Karpas-422 (cell line): ENCODE measurements around the gene SCARB1. TPM values are rescaled to one million over a fixed set of nuclear protein-coding genes. Genes with fewer than 3 reads are reported as not detected.

Experiments
- DNase-seq: peaks from one replicate; pipeline ENCODE4 v3.0.0-alpha.2; 2015
- H2AFZ ChIP-seq: fragments of 200-600 bp; sonication (generic); 2 replicates; pipeline ENCODE4 v1.6.1; 2014; ENCODE audit warnings: antibody characterized with exemption, low read length, mixed read lengths
- H3K27ac ChIP-seq: fragments of 200-600 bp; sonication (generic); 2 replicates; pipeline ENCODE4 v1.5.1; 2014; ENCODE audit warnings: mild to moderate bottlenecking, low read length, moderate library complexity
- H3K27me3 ChIP-seq: fragments of 200-600 bp; sonication (generic); 2 replicates; pipeline ENCODE4 v1.6.1; 2014; ENCODE audit warnings: low read length, mixed read lengths
- H3K36me3 ChIP-seq: fragments of 200-600 bp; sonication (generic); 2 replicates; pipeline ENCODE4 v1.6.1; 2014; ENCODE audit warnings: low read length, mixed read lengths; ENCODE audit not compliant: insufficient read depth
- H3K4me1 ChIP-seq: fragments of 200-600 bp; sonication (generic); 2 replicates; pipeline ENCODE4 v1.6.1; 2014; ENCODE audit warnings: mild to moderate bottlenecking, low read length, mixed read lengths
- H3K4me2 ChIP-seq: fragments of 200-600 bp; sonication (generic); 2 replicates; pipeline ENCODE4 v1.6.1; 2014; ENCODE audit warnings: low read length, low read depth, mild to moderate bottlenecking; ENCODE audit not compliant: poor library complexity, severe bottlenecking
- H3K4me3 ChIP-seq: fragments of 200-600 bp; sonication (generic); 2 replicates; pipeline ENCODE4 v1.5.1; 2014; ENCODE audit warnings: mild to moderate bottlenecking, antibody characterized with exemption, low read length, mixed read lengths
- H3K79me2 ChIP-seq: fragments of 200-600 bp; sonication (generic); 2 replicates; pipeline ENCODE4 v1.6.1; 2014; ENCODE audit warnings: mild to moderate bottlenecking, low read length, mixed read lengths
- H3K9ac ChIP-seq: fragments of 200-600 bp; sonication (generic); 2 replicates; pipeline ENCODE4 v1.6.0; 2014; ENCODE audit warnings: low read length
- H3K9me2 ChIP-seq: fragments of 200-600 bp; sonication (generic), shearing (Covaris generic); replicated peaks from 2 replicates; pipeline ENCODE4 v1.6.0; 2014; ENCODE audit warnings: mild to moderate bottlenecking, low read length, moderate library complexity; ENCODE audit not compliant: insufficient read depth
- H3K9me3 ChIP-seq: fragments of 300-700, 200-600 bp; sonication (generic); 2 replicates; pipeline ENCODE4 v1.6.1; 2014; ENCODE audit warnings: low read length, mixed read lengths
- H4K20me1 ChIP-seq: fragments of 200-600 bp; sonication (generic); 2 replicates; pipeline ENCODE4 v1.6.1; 2014; ENCODE audit warnings: mild to moderate bottlenecking, antibody characterized with exemption, low read length, low read depth; ENCODE audit not compliant: insufficient read depth
- total RNA-seq: library from RNA; depleted of rRNA; stranded (reverse); fragments of >200 nt; shearing (Covaris generic); gene quantifications from 2 replicates; pipeline ENCODE4 v1.2.3, GENCODE V29; 2014; ENCODE audit warnings: low replicate concordance

The SCARB1 gene
- total RNA-seq, 1 experiment from 2014 or later, result 91.7 TPM

- no peak overlapping the region for H3K4me3 ChIP-seq
- peaks cover 8% of the 10 kb centered on the region; the same call in 1 of the 2 replicates for H3K4me1 ChIP-seq
- H2AFZ ChIP-seq, result no peak overlapping the region
- H3K27me3 ChIP-seq, result no peaks in the 10 kb centered on the region
- no peaks in the 10 kb centered on the region for H4K20me1 ChIP-seq
- DNase-seq, result no peak
- H3K9me2 ChIP-seq, result no peaks in the 10 kb centered on the region
- H3K9ac ChIP-seq, result no peak overlapping the region
- H3K36me3 ChIP-seq, result no peaks in the 10 kb centered on the region
- H3K79me2 ChIP-seq, result no peaks in the 10 kb centered on the region
- H3K9me3 ChIP-seq, result no peaks in the 10 kb centered on the region
- H3K27ac ChIP-seq, result no peak overlapping the region
- H3K4me2 ChIP-seq, result no peak overlapping the region
Measured at GRCh38 chr12:124876171-124876570, 12.5 kb upstream of the SCARB1 start.

- peaks cover 8% of the 10 kb centered on the region; the same call in 1 of the 2 replicates for H3K4me1 ChIP-seq
- no peaks in the 10 kb centered on the region for H3K9me3 ChIP-seq
- no peaks in the 10 kb centered on the region for H3K27me3 ChIP-seq
- no peak for DNase-seq
- H3K36me3 ChIP-seq, result no peaks in the 10 kb centered on the region
- no peak overlapping the region for H3K4me2 ChIP-seq
- no peaks in the 10 kb centered on the region for H3K9me2 ChIP-seq
- H2AFZ ChIP-seq, result no peak overlapping the region
- H4K20me1 ChIP-seq, result no peaks in the 10 kb centered on the region
- no peaks in the 10 kb centered on the region for H3K79me2 ChIP-seq
- H3K27ac ChIP-seq, result no peak overlapping the region
- H3K4me3 ChIP-seq, result no peak overlapping the region
- H3K9ac ChIP-seq, result no peak overlapping the region
Measured at GRCh38 chr12:124875803-124876132, 12.1 kb upstream of the SCARB1 start.

GRCh38 chr12:124874988-124875802 lies 11.5 kb upstream of the SCARB1 start:
- Histone ChIP-seq H3K27ac (no peak overlapping the region), H3K79me2 (no peaks in the 10 kb centered on the region), H3K4me3 (no peak overlapping the region), H3K4me1 (peaks cover 8% of the 10 kb centered on the region; the same call in 1 of the 2 replicates), H3K9me3 (no peaks in the 10 kb centered on the region), H2AFZ (no peak overlapping the region), H3K9ac (no peak overlapping the region), H3K36me3 (no peaks in the 10 kb centered on the region), H3K9me2 (no peaks in the 10 kb centered on the region), H3K27me3 (no peaks in the 10 kb centered on the region), H4K20me1 (no peaks in the 10 kb centered on the region), H3K4me2 (no peak overlapping the region)
- no peak for DNase-seq

- no peak for DNase-seq
- Histone ChIP-seq H3K4me1 (peaks cover 10% of the 10 kb centered on the region), H3K9me3 (no peaks in the 10 kb centered on the region), H3K27ac (no peak overlapping the region), H3K27me3 (no peaks in the 10 kb centered on the region), H2AFZ (no peak overlapping the region), H3K4me3 (no peak overlapping the region), H3K9ac (no peak overlapping the region), H3K79me2 (no peaks in the 10 kb centered on the region), H3K36me3 (no peaks in the 10 kb centered on the region), H4K20me1 (no peaks in the 10 kb centered on the region), H3K4me2 (no peak overlapping the region), H3K9me2 (no peaks in the 10 kb centered on the region)
Measured at GRCh38 chr12:124874188-124874587, 10.5 kb upstream of the SCARB1 start.

- Histone ChIP-seq H3K9me2 (no peaks in the 10 kb centered on the region), H2AFZ (no peak overlapping the region), H3K9ac (no peak overlapping the region)
Measured at GRCh38 chr12:124872068-124872719, 8.5 kb upstream of the SCARB1 start.

GRCh38 chr12:124871297-124871696 lies 7.6 kb upstream of the SCARB1 start:
- no peaks in the 10 kb centered on the region for H3K27me3 ChIP-seq
- DNase-seq, result no peak
- H3K4me1 ChIP-seq, result peaks cover 11% of the 10 kb centered on the region
- no peaks in the 10 kb centered on the region for H4K20me1 ChIP-seq
- no peak overlapping the region for H2AFZ ChIP-seq
- no peaks in the 10 kb centered on the region for H3K36me3 ChIP-seq
- H3K27ac ChIP-seq, result no peak overlapping the region
- H3K4me3 ChIP-seq, result no peak overlapping the region
- no peak overlapping the region for H3K9ac ChIP-seq
- no peak overlapping the region for H3K4me2 ChIP-seq
- no peaks in the 10 kb centered on the region for H3K9me3 ChIP-seq
- no peaks in the 10 kb centered on the region for H3K79me2 ChIP-seq
- no peaks in the 10 kb centered on the region for H3K9me2 ChIP-seq

More at GRCh38 chr12:124872068-124872719, 8.5 kb upstream of the SCARB1 start:
- H3K27ac ChIP-seq, result no peak overlapping the region
- no peak for DNase-seq
- no peaks in the 10 kb centered on the region for H3K9me3 ChIP-seq
- no peaks in the 10 kb centered on the region for H3K36me3 ChIP-seq
- no peaks in the 10 kb centered on the region for H4K20me1 ChIP-seq
- H3K4me2 ChIP-seq, result no peak overlapping the region
- peaks cover 11% of the 10 kb centered on the region for H3K4me1 ChIP-seq
- no peaks in the 10 kb centered on the region for H3K27me3 ChIP-seq
- no peak overlapping the region for H3K4me3 ChIP-seq
- no peaks in the 10 kb centered on the region for H3K79me2 ChIP-seq

GRCh38 chr12:124870515-124870914 lies 6.9 kb upstream of the SCARB1 start:
- no peaks in the 10 kb centered on the region for H3K9me3 ChIP-seq
- no peak overlapping the region for H3K4me2 ChIP-seq
- no peaks in the 10 kb centered on the region for H3K9me2 ChIP-seq
- H3K4me3 ChIP-seq, result no peak overlapping the region
- H3K4me1 ChIP-seq, result peaks cover 13% of the 10 kb centered on the region
- no peak overlapping the region for H2AFZ ChIP-seq
- H3K27me3 ChIP-seq, result no peaks in the 10 kb centered on the region
- H3K27ac ChIP-seq, result no peak overlapping the region
- no peaks in the 10 kb centered on the region for H4K20me1 ChIP-seq
- H3K79me2 ChIP-seq, result no peaks in the 10 kb centered on the region
- no peaks in the 10 kb centered on the region for H3K36me3 ChIP-seq
- H3K9ac ChIP-seq, result no peak overlapping the region
- no peak for DNase-seq

- Histone ChIP-seq H3K4me1 (peaks cover 18% of the 10 kb centered on the region), H3K36me3 (no peaks in the 10 kb centered on the region), H4K20me1 (no peaks in the 10 kb centered on the region), H3K4me3 (no peak overlapping the region), H3K27me3 (no peaks in the 10 kb centered on the region), H3K9ac (no peak overlapping the region), H3K4me2 (no peak overlapping the region), H3K9me2 (no peaks in the 10 kb centered on the region), H3K9me3 (no peaks in the 10 kb centered on the region), H2AFZ (no peak overlapping the region), H3K27ac (no peak overlapping the region), H3K79me2 (no peaks in the 10 kb centered on the region)
- DNase-seq, result no peak
Measured at GRCh38 chr12:124869059-124869665, 5.5 kb upstream of the SCARB1 start.
